Ishikawa (cell line): Measurements from ENCODE around the gene NPC1.
A peak's percentile ranks its signal among the peaks of the same experiment; 100 is the strongest.

Experiments
- CEBPB ChIP-seq: IDR thresholded peaks from 2 replicates; pipeline ENCODE4 v1.6.1; 2012
- CREB1 ChIP-seq: IDR thresholded peaks from 2 replicates; pipeline ENCODE4 v1.6.1; 2012; ENCODE audit warnings: low read depth
- EGR1 ChIP-seq: IDR thresholded peaks from 2 replicates; pipeline ENCODE4 v1.6.1; 2012
- EP300 ChIP-seq: IDR thresholded peaks from 2 replicates; pipeline ENCODE4 v1.6.1; 2012; ENCODE audit warnings: borderline replicate concordance
- FOXM1 ChIP-seq: IDR thresholded peaks from 2 replicates; pipeline ENCODE4 v1.6.1; 2012; ENCODE audit warnings: low read depth, borderline replicate concordance
- NFIC ChIP-seq: IDR thresholded peaks from 2 replicates; pipeline ENCODE4 v1.6.1; 2012
- RAD21 ChIP-seq: IDR thresholded peaks from 2 replicates; pipeline ENCODE4 v1.6.1; 2012; ENCODE audit warnings: low read depth
- TAF1 ChIP-seq: IDR thresholded peaks from 2 replicates; pipeline ENCODE4 v1.6.1; 2012; ENCODE audit warnings: low read depth, mild to moderate bottlenecking
- TCF12 ChIP-seq: IDR thresholded peaks from 2 replicates; pipeline ENCODE4 v1.6.1; 2012; ENCODE audit warnings: low read depth
- TEAD4 ChIP-seq: IDR thresholded peaks from 2 replicates; pipeline ENCODE4 v1.6.1; 2012
- YY1 ChIP-seq: IDR thresholded peaks from 2 replicates; pipeline ENCODE4 v1.6.1; 2012; ENCODE audit warnings: low read depth
- ZBTB7A ChIP-seq: IDR thresholded peaks from 2 replicates; pipeline ENCODE4 v1.6.1; 2012; ENCODE audit warnings: low read depth
- TF ChIP-seq, protein P1 (sequence below): IDR thresholded peaks from 2 replicates; pipeline ENCODE4 v1.6.1; 2012; ENCODE audit warnings: low read depth, mild to moderate bottlenecking
- TF ChIP-seq, protein P2 (sequence below): IDR thresholded peaks from 2 replicates; pipeline ENCODE4 v1.6.1; 2012
- TF ChIP-seq, protein P3 (sequence below): IDR thresholded peaks from 2 replicates; pipeline ENCODE4 v1.6.1; 2012

Gene NPC1

DNA sequence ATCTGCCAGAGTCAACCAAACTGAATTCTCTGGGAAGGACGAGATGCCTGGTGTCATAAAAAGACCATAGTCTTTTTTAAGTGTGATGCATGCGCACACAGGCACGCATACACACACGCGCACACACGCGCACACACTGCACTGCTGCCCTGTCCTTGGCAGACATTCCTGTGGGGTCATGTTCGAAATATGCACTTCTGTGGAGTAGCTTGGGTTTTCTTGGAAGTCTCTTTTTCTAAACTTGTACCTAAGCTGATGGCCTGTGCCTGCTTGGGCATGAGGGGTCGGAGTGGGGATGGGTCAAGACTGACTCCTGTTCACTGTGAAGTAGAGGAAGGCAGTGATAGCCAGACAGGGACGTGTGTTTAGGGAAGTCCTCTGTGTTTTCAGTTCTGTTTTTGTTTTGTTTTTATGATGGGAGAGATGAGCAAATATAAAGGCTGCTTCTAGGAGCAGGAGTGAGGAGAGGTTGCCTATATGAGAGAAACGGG is 87.0 kb downstream of the NPC1 start:
- TF ChIP-seq, protein P1, sequence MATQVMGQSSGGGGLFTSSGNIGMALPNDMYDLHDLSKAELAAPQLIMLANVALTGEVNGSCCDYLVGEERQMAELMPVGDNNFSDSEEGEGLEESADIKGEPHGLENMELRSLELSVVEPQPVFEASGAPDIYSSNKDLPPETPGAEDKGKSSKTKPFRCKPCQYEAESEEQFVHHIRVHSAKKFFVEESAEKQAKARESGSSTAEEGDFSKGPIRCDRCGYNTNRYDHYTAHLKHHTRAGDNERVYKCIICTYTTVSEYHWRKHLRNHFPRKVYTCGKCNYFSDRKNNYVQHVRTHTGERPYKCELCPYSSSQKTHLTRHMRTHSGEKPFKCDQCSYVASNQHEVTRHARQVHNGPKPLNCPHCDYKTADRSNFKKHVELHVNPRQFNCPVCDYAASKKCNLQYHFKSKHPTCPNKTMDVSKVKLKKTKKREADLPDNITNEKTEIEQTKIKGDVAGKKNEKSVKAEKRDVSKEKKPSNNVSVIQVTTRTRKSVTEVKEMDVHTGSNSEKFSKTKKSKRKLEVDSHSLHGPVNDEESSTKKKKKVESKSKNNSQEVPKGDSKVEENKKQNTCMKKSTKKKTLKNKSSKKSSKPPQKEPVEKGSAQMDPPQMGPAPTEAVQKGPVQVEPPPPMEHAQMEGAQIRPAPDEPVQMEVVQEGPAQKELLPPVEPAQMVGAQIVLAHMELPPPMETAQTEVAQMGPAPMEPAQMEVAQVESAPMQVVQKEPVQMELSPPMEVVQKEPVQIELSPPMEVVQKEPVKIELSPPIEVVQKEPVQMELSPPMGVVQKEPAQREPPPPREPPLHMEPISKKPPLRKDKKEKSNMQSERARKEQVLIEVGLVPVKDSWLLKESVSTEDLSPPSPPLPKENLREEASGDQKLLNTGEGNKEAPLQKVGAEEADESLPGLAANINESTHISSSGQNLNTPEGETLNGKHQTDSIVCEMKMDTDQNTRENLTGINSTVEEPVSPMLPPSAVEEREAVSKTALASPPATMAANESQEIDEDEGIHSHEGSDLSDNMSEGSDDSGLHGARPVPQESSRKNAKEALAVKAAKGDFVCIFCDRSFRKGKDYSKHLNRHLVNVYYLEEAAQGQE, result no peak
- TF ChIP-seq EGR1 (no peak), TEAD4 (no peak), RAD21 (no peak), CREB1 (no peak), CEBPB (no peak), YY1 (no peak), NFIC (no peak), EP300 (no peak), FOXM1 (no peak), TCF12 (no peak), TAF1 (no peak), ZBTB7A (no peak)
- TF ChIP-seq, protein P2, sequence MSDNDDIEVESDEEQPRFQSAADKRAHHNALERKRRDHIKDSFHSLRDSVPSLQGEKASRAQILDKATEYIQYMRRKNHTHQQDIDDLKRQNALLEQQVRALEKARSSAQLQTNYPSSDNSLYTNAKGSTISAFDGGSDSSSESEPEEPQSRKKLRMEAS, result no peak
- TF ChIP-seq, protein P3, sequence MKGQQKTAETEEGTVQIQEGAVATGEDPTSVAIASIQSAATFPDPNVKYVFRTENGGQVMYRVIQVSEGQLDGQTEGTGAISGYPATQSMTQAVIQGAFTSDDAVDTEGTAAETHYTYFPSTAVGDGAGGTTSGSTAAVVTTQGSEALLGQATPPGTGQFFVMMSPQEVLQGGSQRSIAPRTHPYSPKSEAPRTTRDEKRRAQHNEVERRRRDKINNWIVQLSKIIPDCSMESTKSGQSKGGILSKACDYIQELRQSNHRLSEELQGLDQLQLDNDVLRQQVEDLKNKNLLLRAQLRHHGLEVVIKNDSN, result no peak

DNA sequence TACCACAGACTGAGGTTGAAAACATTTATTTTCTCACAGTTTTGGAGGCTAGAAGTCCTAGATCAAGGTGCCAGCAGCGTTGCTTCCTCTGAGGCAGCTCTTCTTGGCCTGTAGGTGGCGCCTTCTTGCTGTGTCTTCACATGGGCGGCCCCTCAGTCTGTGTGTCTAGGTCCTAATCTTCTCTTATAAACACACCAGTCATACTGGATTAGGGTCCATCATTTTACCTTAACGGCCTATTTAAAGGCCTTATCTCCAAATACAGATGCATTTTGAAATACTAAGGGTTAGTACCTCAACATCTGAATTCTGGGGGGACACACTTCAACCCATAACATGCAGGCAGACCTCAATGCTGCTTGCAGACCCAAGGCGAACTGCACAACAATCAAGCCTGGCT is 87.4 kb downstream of the NPC1 start:
- no peak for TF ChIP-seq CEBPB
- TF ChIP-seq RAD21, result peak; percentile 75

DNA sequence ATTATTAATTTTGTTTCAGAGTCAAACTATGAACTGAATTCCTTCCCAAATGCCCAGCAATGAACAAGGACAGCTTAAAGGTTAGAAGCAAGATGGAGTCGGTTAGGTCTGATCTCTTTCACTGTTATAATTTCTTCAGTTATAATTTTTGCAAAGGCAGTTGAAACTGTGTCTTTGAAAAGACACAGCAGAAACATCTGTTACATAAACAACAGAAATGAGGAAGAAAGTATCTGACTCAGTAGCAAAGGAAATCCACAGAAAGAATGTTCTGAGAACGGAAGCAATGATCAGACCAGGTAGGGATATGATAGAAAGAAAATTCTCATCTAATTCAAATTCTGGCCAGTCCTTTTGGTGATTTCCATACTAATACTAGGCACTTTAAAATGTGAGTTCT is 88.2 kb downstream of the NPC1 start:
- TF ChIP-seq CEBPB (no peak), FOXM1 (no peak), EGR1 (no peak), TAF1 (no peak), YY1 (no peak), EP300 (no peak), CREB1 (no peak), TCF12 (no peak), TEAD4 (no peak), ZBTB7A (no peak), RAD21 (no peak), NFIC (no peak)
- TF ChIP-seq, protein P2, result no peak
- TF ChIP-seq, protein P3, result no peak
- TF ChIP-seq, protein P1, result no peak

DNA sequence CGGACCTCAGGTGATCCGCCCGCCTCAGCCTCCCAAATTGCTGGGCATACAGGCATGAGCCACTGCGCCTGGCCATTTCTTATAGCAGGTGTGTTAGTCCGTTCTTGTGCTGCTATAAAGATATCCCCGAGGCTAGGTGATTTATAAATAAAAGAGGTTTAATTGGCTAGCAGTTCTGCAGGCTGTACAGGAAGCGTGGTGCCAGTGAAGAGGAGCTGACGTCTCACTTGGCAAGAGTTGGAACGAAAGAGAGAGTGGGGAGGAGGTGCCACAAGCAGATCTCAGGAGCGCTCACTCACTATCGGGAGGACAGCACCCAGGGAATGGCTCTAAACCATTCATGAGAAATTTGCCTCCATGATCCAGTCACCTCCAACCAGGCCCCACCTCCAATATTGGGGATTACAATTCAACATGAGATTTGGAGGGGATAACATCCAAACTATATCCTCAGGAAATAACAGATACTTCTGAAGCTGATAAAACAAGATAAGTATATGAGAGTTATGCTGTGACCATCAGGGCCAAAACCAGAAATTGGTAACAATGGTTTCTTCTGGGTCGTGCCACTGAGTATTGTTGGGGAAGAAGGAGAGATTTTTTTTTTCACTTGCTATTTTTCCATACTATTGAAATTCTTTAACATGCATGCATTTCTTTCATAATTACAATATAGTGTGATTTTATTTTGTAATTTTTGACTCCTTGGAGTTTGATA is 90.4 kb downstream of the NPC1 start:
- TF ChIP-seq RAD21, result no peak
- TF ChIP-seq FOXM1, result no peak
- TF ChIP-seq, protein P3, result no peak
- no peak for TF ChIP-seq NFIC
- no peak for TF ChIP-seq EGR1
- TF ChIP-seq TAF1, result no peak
- TF ChIP-seq ZBTB7A, result no peak
- no peak for TF ChIP-seq CEBPB
- TF ChIP-seq, protein P2, result no peak
- TF ChIP-seq CREB1, result no peak
- no peak for TF ChIP-seq TEAD4
- TF ChIP-seq YY1, result no peak
- TF ChIP-seq EP300, result no peak
- TF ChIP-seq, protein P1, result no peak
- TF ChIP-seq TCF12, result no peak
